Rectal smooth muscle tissue (tissue), 1 donor: ENCODE measurements around the gene USP20.
"Not testable (repeated sequence)": the region's sequence is repeated elsewhere in the genome, so short reads cannot be mapped to it uniquely, and the experiment has no call there.

ENCODE experiments used
- H3K27ac ChIP-seq: one replicate; pipeline ENCODE4 v1.7.0; 2013; ENCODE audit warnings: low read depth, low read length, inconsistent platforms
- H3K27me3 ChIP-seq: one replicate; pipeline ENCODE4 v1.7.0; 2013; ENCODE audit warnings: low read length; ENCODE audit not compliant: control insufficient read depth, insufficient read depth
- H3K36me3 ChIP-seq: one replicate; pipeline ENCODE4 v1.7.0; 2013; ENCODE audit warnings: low read length; ENCODE audit not compliant: control insufficient read depth, insufficient read depth
- H3K4me1 ChIP-seq: one replicate; pipeline ENCODE4 v1.7.0; 2013; ENCODE audit warnings: low read length; ENCODE audit not compliant: control insufficient read depth, insufficient read depth
- H3K4me3 ChIP-seq: one replicate; pipeline ENCODE4 v1.7.0; 2013; ENCODE audit warnings: low read length
- H3K9ac ChIP-seq: one replicate; pipeline ENCODE4 v1.7.0; 2013; ENCODE audit warnings: low read length

Gene USP20

DNA sequence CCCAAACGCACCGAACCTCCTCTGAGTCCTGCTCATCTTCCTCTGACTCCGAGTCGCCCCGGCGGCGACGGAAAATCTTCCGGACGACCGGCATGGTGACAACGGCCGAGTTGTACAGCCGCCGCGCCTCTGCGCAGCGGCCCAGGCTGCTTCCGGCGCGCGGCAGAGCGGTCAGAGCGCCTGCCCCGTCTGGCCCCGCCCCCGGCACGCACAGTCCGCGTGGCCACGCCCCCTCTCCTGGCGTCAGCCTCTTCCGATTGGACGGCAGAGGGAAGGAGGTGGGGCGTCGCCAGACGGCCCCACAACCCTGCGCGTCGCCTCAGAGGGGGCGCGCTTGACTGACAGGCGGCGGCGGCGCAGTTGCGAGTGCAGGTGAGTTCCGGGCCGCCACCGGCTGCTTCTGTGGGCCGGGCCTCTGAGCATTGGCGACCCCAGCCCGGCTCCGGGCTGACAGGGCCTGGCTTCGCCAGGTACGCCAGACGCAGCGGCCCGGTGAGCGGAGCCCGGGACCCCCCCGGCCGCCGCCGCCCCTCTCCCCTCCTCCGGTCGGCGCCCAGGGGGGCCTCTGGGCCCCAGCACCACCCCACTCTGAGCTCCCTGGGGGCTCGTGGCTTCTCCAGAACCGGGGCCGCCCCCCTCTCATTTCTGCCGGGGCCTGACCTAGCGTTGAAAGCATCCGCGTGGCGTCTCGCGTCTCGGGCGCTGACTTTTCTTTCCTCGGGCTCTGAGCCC is at the start of gene USP20, which contains the start of gene C9orf78:
TSS of gene USP20 (plus strand) at position 331 of the 732 bp plus-strand sequence. CDS start 17,098 bp downstream, outside the sequence.
TSS of gene C9orf78 (minus strand) at position 148 of the 732 bp plus-strand sequence. CDS start at position 94, 54 bp downstream.
- Histone ChIP-seq H3K27me3 (no peaks in the 10 kb centered on the region), H3K9ac (peak within 1 kb of the TSS; percentile 91), H3K4me3 (peak within 1 kb of the TSS; percentile 98), H3K4me1 (peaks cover 2% of the 10 kb centered on the region), H3K27ac (peak within 1 kb of the TSS; percentile 86), H3K36me3 (no peaks in the 10 kb centered on the region)

DNA sequence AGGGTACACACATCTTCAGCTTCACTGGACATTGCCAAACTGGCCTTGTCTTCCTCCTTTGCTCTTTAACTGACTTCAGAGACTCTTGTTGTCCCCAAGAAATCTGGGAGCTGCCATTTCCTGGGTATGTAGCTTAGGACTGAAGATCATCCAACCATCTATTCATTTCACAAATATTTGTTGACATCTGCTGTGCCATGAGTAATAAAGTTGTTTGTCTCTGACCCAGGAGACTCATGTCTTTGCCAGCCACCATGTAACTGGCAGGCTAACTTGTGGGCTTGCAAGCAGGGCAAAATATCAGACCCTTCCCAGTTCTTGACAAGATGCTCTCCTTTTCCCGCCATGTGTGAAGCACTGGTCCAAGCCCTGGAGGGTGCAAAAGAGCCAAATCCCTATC is 49.4 kb upstream of the USP20 start:
- no peak overlapping the region for H3K4me3 ChIP-seq
- no peak overlapping the region for H3K9ac ChIP-seq
- H3K36me3 ChIP-seq, result no peaks in the 10 kb centered on the region
- H3K27ac ChIP-seq, result no peak overlapping the region
- H3K27me3 ChIP-seq, result no peaks in the 10 kb centered on the region
- no peaks in the 10 kb centered on the region for H3K4me1 ChIP-seq

DNA sequence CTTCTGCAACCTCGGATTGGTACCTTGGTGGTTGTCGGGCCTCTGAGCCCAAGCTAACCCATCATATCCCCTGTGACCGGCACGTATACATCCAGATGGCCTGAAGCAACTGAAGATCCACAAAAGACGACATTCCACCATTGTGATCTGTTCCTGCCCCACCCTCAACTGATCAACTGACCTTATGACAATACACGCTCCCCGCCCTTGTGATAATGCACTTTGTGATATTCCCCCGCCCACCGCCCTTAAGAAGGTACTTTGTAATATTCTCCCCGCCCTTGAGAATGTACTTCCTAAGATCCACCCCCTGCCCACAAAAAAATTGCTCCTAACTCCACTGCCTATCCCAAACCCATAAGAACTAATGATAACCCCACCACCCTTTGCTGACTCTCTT is 48.8 kb upstream of the USP20 start:
- Histone ChIP-seq H3K4me3 (no peak overlapping the region), H3K27ac (no peak overlapping the region), H3K9ac (no peak overlapping the region), H3K36me3 (no peaks in the 10 kb centered on the region), H3K27me3 (no peaks in the 10 kb centered on the region), H3K4me1 (no peaks in the 10 kb centered on the region)

DNA sequence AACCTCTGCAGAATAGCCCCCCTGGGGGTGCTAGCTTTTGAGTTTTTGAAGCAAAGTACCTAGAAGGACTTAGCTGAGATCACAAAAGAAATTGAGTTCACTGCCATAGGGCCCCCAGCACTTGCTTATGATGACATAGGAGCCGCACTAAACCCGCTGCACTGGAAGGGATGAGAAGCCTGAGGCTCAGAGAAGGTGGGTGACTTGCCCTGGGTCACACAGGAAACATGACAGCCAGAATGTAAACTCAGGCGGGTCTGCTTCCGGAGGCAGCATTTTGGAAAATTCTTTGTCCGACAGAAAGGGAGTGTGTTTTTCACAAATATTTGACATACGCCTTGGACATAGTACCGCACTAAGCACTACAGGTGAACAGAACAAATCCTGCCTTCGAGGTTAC is 40.7 kb upstream of the USP20 start:
- H3K4me3 ChIP-seq, result no peak overlapping the region
- H3K27me3 ChIP-seq, result peaks cover 8% of the 10 kb centered on the region
- H3K4me1 ChIP-seq, result no peaks in the 10 kb centered on the region
- no peak overlapping the region for H3K27ac ChIP-seq
- H3K9ac ChIP-seq, result no peak overlapping the region
- H3K36me3 ChIP-seq, result no peaks in the 10 kb centered on the region

DNA sequence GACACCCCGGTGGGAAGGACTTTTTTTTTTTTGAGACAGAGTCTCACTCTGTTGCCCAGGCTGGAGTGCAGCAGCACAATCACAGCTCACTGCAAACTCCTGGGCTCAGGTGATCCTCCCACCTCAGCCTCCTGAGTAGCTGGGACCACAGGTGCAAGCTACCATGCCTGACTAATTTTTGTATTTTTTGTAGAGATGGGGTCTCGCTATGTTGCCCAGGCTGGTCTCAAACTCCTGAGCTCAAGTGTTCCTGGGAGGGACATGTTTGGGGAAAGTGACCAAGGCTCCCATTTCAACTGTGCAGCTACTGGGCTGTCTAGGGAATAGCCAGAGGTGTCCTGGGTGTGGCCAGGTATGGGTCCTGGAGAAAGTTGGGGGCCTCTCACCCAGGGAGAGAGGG is 39.2 kb upstream of the USP20 start:
- H3K27me3 ChIP-seq, H3K4me1 ChIP-seq, H3K36me3 ChIP-seq, H3K27ac ChIP-seq, H3K9ac ChIP-seq, H3K4me3 ChIP-seq: not testable (repeated sequence)

DNA sequence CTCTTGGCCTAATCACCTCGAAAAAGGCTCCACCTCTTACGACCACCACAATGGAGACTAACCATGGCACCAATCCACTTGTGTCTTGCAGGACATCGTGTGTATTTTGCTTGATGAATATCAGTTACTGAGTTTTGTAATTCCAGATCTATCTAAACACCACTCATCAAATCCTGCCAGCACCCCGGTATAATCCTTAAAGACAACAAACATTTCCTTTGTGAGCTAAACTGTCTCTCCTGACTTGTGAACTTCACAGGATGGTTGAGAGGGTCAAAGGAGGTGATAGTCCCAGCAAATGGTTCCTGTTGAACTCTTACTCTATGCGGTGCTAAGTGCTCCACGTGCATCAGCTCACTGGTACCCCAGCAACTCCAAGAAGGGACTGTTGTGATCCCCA is 36.3 kb upstream of the USP20 start:
- Histone ChIP-seq H3K4me1 (peaks cover 4% of the 10 kb centered on the region), H3K4me3 (no peak overlapping the region), H3K36me3 (no peaks in the 10 kb centered on the region), H3K27me3 (peaks cover 5% of the 10 kb centered on the region), H3K27ac (no peak overlapping the region), H3K9ac (no peak overlapping the region)

DNA sequence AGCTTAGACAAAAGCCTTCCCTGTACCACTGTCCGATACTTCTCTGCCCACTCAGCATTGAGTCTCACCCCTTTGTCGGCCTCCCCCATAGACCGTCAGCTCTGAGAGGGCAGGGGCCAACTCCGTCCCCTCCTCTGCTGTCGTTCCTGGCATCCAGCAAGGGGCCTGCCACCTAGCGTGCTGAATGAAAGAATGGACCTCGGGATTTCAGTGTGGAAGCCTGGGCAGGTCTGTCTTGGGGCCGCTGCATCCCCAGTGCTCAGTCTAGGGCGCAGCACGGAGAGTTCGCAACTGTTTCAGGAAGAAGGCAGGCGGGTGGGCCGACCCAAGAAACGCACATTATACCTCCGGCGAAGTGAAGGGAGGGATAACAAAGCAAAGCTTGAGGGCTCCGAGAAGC is 33.8 kb upstream of the USP20 start:
- Histone ChIP-seq H3K9ac (no peak overlapping the region), H3K27ac (no peak overlapping the region), H3K4me1 (peaks cover 5% of the 10 kb centered on the region), H3K4me3 (no peak overlapping the region), H3K27me3 (no peaks in the 10 kb centered on the region), H3K36me3 (peaks cover 3% of the 10 kb centered on the region)

DNA sequence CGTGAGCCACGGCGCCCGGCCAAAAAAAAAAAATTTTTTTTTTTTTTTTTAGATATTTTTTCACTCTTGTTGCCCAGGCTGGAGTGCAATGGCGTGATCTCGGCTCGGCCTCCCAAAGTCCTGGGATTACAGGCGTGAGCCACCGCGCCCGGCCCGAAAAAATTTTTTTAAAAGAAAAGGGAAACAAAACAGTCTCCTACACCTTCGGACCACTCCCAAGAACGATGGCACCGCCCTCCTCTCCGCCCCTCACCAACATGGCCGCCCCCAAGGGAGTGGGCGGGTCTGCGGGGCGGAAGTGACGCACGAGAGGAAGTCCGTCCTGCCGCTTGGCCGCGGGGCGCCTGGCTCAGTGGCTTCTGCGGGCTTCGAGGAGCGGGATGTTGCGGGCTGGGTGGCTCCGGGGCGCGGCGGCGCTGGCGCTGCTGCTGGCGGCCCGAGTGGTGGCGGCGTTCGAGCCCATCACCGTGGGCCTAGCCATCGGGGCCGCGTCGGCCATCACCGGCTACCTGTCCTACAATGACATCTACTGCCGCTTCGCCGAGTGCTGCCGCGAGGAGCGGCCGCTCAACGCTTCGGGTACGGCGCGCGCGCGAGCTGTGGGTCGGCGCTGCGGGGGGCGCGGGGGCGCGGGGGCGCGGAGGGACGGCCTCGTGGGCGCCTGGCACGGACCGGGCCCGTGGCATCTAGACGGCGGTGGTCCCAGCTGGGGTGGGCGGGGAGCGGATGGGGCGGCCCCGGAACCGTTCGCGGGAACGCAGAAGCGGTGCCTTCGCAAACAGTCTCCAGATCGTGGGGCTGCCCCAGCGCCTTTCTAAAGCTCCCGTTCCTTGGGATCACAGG is 32.2 kb upstream of the USP20 start, which contains the start of gene TOR1B:
TSS of gene TOR1B (plus strand) at position 352 of the 843 bp plus-strand sequence. CDS start at position 381, 29 bp downstream.
- Histone ChIP-seq H3K27ac (peak within 1 kb of the TSS; percentile 83), H3K4me1 (peaks cover 5% of the 10 kb centered on the region), H3K4me3 (peak within 1 kb of the TSS; percentile 92), H3K36me3 (peaks cover 8% of the 10 kb centered on the region), H3K9ac (peak within 1 kb of the TSS; percentile 73), H3K27me3 (no peaks in the 10 kb centered on the region)

DNA sequence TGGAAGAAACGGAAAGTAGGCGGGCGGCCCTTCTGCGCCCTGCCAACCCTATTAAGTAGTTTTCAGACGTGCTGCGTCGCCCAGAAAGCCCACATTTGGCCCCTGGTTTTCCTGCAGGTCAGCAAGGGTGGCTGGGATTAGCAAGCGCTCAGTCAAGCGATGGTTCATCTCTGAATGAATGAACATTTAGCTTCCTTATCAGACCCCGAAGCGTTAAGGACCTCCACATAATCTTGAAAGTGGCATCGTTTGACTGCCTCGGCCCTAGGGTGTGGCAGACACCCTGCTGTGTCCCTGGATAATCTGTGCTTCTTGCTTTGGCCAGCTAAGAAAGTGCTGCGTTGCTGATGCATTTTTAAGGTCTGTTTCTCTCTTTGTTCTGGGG is 31.6 kb upstream of the USP20 start:
- H3K27me3 ChIP-seq, result no peaks in the 10 kb centered on the region
- H3K4me1 ChIP-seq, result peaks cover 5% of the 10 kb centered on the region
- peak overlapping the region; percentile 83 for H3K27ac ChIP-seq
- H3K36me3 ChIP-seq, result peaks cover 8% of the 10 kb centered on the region
- peak overlapping the region; percentile 92 for H3K4me3 ChIP-seq
- peak overlapping the region; percentile 38 for H3K9ac ChIP-seq

DNA sequence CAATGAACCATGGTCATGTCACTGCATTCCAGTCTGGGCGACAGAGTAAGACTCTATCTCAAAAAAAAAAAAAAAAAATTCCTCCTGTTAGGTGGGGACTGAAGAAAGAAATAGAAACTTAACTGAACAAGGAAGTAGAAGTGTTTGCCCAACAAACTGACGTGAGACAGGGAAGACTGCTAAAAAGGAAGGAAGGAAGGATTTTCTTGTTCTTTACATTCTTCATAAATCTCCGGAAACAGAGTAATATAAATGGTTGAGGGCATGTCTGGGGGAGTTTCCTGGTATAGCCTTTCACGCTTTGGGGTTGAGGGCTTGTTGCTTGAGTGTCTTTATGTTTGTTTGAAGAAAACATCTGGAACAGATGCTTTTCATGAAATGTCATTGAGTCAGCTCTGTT is 29.2 kb upstream of the USP20 start:
- H3K27me3 ChIP-seq, result no peaks in the 10 kb centered on the region
- no peak overlapping the region for H3K27ac ChIP-seq
- H3K9ac ChIP-seq, result no peak overlapping the region
- peaks cover 5% of the 10 kb centered on the region for H3K4me1 ChIP-seq
- H3K36me3 ChIP-seq, result peaks cover 16% of the 10 kb centered on the region
- H3K4me3 ChIP-seq, result no peak overlapping the region

DNA sequence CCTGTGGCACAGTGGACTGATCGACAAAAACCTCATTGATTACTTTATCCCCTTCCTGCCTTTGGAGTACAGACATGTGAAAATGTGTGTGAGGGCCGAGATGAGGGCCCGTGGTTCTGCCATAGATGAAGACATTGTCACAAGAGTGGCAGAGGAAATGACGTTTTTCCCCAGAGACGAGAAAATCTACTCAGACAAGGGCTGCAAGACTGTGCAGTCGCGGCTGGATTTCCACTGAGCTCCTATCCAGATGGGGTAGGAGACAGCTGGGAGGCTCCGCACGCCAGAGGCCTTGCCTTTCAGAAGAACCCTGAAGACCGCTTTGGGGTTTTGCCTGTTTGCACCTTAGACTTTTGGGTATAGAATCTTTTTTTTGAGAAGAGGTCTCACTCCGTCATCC is 25.9 kb upstream of the USP20 start:
- Histone ChIP-seq H3K4me3 (no peak overlapping the region), H3K27me3 (no peaks in the 10 kb centered on the region), H3K27ac (no peak overlapping the region), H3K4me1 (no peaks in the 10 kb centered on the region), H3K9ac (no peak overlapping the region), H3K36me3 (peaks cover 16% of the 10 kb centered on the region)

DNA sequence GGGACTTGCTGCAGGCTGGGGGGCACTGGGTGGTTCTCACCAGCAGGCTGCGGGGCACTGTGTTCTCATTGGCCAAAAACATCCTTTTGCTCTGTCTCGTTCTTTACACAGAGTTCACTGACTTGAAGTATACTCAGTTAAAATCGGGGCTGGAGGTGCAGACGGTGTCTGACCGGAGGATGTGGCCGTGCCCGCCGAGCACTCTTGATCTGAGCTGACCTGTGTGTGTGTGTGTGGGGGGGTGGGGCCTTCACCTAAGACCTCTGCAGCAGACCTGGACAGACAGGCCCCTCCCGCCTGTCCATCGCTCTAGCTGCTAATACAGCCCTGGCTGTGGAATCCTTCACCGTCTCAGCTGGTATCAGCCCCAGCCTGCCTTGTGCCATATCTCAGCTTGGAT is 25.1 kb upstream of the USP20 start:
- no peak overlapping the region for H3K4me3 ChIP-seq
- H3K27ac ChIP-seq, result no peak overlapping the region
- no peak overlapping the region for H3K9ac ChIP-seq
- peaks cover 17% of the 10 kb centered on the region for H3K36me3 ChIP-seq
- H3K4me1 ChIP-seq, result no peaks in the 10 kb centered on the region
- H3K27me3 ChIP-seq, result no peaks in the 10 kb centered on the region
